IPS DF 19.7 (cell line): ENCODE data around the gene IL18BP.

ENCODE experiments used
- DNase-seq: peaks from one replicate; pipeline ENCODE4 v3.0.0-alpha.2; 2013; ENCODE audit warnings: low read depth, low spot score

The IL18BP gene

DNA sequence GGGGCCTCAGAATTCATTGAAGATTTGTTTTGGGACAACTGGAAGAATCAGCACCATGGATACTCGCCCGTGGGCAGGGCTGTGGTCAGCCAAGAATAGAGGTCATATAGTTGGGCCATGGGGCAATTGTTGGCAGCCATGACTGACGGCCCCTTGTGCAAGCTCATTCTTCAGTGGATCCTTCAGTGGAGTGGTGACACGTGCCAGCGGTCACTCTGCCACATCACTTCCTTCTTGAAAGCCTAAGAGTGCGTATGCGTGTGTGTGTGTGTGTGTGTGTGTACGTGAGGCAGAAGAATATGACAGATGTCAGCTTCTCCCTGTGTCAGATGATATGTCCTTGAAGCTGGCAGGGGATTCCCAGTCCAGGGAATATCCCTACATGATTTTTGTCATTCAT lies 1.8 kb upstream of the IL18BP start:
- DNase-seq = no peak

DNA sequence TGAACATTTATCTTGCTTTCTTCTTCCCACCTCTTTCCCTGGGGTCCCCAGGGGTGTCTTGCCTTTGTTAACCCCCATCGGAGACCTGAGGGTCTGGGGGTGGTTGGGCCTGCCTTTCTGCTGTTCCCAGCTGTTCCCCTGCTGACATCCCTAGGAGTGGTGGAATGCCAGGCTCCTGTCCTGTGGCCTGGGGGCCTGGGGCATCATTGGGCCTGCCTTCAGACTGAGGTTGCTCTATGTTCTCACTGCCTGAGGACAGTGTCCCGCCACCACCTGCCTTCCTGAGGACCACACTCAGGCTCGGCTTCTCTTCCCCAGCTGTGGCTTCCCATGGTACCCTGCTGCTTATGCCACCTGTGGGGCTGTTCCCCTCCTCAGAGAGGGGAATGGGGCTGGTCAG lies 1.1 kb upstream of the IL18BP start:
- no peak for DNase-seq

DNA sequence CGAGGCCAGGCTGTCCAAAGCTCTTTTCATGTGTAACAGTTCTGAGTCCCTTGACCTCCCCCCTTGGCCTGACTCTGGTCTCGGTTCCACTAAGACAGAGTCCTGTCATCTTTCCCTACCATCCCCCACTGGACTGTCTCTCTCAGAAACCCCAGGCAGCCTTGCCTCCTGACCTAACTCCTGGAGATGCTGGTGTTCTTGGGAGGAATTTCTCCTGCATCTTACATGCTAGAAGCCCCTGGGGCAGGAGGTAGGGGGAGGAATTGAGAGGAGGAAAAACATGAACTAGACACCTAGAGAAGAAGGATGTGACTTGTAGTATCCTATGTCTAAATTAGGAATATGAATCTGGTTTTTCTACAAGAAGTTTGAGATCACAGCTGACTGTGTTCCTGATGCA lies 648 bp upstream of the IL18BP start:
- DNase-seq = no peak

- DNase-seq = no peak
Observed at GRCh38 chr11:71999362-71999761, 653 bp downstream of the IL18BP start.

GRCh38 chr11:71999798-72000197 lies 1.1 kb downstream of the IL18BP start:
- DNase-seq = no peak

- no peak for DNase-seq
Observed at GRCh38 chr11:72000202-72000867, 1.6 kb downstream of the IL18BP start.

DNA sequence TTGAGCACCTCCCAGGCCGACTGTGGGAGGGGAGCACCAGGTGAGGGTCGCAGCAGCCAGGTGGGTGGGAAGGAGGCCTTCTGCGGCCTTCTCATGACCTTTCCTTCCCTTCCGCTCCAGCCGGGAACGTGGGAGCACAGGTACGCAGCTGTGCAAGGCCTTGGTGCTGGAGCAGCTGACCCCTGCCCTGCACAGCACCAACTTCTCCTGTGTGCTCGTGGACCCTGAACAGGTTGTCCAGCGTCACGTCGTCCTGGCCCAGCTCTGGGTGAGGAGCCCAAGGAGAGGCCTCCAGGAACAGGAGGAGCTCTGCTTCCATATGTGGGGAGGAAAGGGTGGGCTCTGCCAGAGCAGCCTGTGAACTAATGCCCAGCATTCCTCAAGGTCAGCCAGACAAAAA lies 2.6 kb downstream of the IL18BP start:
- DNase-seq = no peak

DNA sequence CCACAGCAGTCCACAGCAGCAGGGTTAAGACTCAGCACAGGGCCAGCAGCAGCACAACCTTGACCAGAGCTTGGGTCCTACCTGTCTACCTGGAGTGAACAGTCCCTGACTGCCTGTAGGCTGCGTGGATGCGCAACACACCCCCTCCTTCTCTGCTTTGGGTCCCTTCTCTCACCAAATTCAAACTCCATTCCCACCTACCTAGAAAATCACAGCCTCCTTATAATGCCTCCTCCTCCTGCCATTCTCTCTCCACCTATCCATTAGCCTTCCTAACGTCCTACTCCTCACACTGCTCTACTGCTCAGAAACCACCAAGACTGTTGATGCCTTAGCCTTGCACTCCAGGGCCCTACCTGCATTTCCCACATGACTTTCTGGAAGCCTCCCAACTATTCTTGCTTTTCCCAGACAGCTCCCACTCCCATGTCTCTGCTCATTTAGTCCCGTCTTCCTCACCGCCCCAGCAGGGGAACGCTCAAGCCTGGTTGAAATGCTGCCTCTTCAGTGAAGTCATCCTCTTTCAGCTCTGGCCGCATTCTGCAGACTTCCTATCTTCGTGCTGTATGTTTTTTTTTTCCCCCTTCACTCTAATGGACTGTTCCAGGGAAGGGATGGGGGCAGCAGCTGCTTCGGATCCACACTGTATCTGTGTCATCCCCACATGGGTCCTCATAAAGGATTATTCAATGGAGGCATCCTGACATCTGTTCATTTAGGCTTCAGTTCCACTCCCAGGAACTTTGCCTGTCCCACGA lies 3.3 kb downstream of the IL18BP start:
- no peak for DNase-seq

DNA sequence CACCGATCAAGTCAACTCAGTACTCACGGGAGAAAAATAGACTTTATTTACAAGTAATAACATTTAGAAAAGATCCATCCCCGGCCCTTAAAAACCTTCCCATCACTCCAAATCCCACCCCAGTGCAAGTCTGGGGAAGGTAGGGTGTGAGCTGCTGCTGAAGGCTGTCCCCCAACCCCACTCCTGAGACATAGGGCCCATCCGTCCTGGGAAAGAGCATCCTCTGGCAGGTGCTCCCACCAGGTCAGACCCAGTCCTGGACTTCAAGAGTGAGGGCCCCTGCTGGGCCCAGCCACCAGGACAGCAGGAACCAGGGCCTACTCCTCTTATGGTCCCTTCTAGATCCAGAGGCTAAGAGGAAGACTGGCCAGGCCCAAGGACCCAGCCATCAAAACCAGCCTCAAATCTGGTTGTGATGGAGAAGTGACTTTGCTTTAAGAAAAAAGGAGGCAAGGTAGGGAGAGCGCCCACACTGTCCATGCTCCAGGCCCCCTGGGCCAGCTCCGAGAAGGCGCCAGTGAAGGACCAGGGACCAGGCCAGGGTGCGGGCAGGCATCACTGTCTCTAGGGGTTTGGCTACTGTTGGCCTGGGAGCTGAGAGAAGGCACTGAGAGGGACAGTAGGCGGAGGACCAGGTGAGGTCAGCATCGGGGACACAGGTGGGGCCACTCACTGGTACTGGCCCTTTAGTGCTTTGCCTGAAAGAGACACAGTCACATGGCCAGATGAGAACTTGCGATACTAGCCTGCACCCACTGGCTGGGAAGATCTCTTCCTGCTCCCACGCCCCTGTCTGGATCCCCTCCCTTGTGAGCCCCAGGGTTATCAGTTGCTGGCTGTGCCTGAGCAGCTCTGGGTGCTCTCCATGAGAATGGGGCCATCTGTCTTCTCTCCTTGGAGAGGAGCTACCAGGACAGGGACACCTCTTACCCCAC lies 4.4 kb downstream of the IL18BP start:
- DNase-seq = no peak

DNA sequence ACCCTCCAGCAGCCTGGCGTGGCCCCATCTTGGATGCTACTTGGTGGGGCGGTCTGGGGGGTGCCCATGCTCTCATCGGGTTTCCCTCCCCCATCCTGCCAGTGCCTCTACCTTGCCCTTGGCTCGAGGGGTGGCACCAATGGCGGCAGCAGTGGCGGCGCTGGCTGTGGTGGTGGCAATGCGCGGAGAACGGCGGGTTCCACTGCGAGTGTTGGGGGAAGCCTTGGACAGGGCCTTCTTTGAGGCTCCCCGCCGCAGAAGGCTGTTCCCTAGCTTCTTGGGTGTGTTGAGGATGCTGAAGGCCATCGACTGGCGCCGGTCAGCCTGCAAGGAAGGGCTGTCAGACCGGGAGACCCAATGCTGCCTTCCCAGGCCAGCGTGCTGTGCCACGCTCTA lies 5.1 kb downstream of the IL18BP start:
- no peak for DNase-seq

- no peak for DNase-seq
Observed at GRCh38 chr11:72004515-72005346, 6.0 kb downstream of the IL18BP start.

- DNase-seq = no peak
Observed at GRCh38 chr11:72005347-72006260, 6.9 kb downstream of the IL18BP start.

- no peak for DNase-seq
Observed at GRCh38 chr11:72006309-72007088, 7.8 kb downstream of the IL18BP start.

- no peak for DNase-seq
Observed at GRCh38 chr11:72007089-72007476, 8.4 kb downstream of the IL18BP start.

- DNase-seq = no peak
Observed at GRCh38 chr11:72007587-72007986, 8.9 kb downstream of the IL18BP start.

GRCh38 chr11:72008728-72009127 lies 10.0 kb downstream of the IL18BP start:
- no peak for DNase-seq

DNA sequence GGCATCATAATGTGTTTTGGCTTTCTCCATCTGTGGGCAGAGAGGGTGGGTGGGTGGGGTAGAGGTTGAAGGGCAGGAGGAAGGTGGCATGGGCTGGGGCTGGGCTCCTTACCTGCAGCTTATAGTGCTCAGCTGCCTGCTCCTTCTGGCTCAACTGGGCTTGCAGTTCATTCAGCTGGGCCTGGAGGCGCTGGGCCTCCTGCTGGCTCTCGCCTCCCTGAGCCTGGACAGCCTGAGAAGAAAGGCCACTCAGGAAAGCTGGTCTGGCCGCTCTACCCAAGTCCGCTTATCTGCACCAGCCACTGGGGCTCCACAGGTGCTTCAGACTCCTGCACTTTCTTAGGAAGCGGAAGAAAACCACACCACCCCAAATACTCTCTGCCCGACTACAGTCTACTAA lies 10.4 kb downstream of the IL18BP start:
- DNase-seq = no peak

DNA sequence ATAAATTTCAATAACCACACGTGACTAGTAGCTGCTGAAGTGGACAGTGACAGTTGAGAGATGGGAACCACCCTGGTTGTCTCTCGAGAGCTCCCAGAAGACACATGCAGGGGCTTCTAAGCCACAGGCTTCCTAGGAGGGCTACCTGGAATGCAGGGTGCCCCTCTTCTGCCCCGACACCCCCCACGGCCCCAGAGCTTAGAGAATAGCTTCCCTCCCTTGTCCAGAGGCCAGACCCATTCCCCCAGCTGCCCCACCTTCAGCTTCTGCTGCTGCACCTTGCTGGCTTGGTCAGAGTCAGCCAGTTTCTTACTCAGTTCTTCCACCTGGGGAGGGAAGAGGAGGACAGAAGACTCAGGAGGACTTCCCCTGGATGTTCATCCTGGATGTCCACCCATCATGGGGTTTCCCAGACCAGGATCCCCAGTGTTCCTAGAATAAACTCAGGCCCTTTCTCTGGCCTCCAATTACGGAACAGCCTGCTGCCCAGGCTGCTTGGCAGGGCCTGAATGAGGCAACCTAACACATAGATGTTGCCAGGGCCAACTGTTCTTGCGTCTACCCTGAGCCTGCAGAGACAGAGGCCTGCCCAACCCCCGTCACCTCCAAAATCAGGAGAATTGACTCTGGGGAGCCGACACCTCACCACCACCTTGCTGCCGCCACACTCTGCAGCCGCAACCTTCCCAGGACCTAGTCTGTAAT lies 12.0 kb downstream of the IL18BP start:
- no peak for DNase-seq

- no peak for DNase-seq
Observed at GRCh38 chr11:72012091-72012630, 13.5 kb downstream of the IL18BP start.
